Hindlimb muscle (tissue), 1 donor: ENCODE data around the gene MPC2. TPM values are rescaled to one million over a fixed set of nuclear protein-coding genes. Genes with fewer than 3 reads are reported as not detected.

Experiments used
- DNase-seq: peaks from one replicate; pipeline ENCODE4 v3.0.0-alpha.2; 2013
- polyA plus RNA-seq: library from polyadenylated mRNA; unstranded; fragments of 120-200 nt; gene quantifications from one replicate; pipeline ENCODE4 v1.2.1, GENCODE V29; 2013; ENCODE audit not compliant: insufficient read length

The MPC2 gene
- polyA plus RNA-seq, result 61.0 TPM

DNA sequence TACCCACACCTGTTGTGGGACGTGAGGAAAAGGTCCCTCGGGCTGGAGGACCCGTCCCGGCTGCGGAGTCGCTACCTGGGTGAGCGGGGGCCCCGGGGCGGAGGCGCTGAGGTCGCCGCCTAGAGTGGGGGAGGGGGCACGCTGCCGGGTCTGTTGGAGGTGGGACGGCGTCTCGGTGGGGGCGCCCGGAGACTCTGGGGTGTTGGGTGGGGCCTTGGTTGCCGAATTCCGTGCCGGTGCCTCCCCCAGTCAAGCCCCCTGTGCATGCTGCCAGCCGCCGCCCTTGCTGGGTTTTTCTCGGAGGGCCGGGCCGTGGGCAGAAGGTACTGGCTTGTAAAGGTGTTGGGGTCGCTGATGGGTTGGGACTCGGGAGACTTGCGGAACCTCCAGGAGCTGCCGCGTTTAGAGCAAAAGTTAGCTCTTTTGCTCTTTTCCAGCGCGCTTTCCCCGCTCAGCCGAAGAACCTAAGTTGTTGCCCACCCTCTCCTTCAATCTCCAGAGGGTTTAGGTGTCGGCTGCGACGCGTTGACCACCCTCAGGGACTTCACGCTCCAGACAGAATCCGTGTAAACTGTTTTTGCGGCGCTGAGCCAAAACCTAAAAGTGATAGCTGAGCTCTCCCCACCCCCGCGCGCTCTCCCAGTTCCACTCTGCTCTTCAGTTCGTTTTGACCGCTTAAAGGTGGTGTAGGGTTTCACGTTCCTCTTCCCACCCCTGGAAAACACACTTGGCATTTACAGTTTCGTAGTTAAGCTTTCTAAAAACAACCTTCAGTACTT lies at the start of gene MPC2:
TSS of gene MPC2 (minus strand) at position 143 of the 779 bp plus-strand sequence. CDS start 1,231 bp downstream, outside the sequence.
- peak; percentile 82 for DNase-seq

GRCh38 chr1:167984886-167985489 lies 48.1 kb upstream of the MPC2 start:
- no peak for DNase-seq

GRCh38 chr1:167983797-167984420 lies 47.0 kb upstream of the MPC2 start:
- DNase-seq, result no peak

DNA sequence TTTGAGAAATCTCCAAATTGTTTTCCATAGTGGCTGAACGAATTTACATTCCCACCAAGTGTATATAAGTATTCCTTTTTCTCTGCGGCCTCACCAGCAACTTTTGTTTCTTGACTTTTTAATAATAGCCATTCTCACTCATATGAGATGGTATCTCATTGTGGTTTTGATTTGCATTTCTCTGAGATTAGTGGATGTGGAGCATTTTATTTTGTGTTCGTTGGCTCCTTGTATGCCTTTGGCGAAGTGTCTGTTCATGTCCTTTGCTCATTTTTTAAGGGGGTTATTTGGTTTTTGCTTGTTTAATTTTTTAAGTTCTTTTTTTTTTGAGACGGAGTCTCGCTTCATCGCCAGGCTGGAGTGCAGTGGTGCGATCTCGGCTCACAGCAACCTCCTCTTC lies 45.1 kb upstream of the MPC2 start:
- no peak for DNase-seq

DNA sequence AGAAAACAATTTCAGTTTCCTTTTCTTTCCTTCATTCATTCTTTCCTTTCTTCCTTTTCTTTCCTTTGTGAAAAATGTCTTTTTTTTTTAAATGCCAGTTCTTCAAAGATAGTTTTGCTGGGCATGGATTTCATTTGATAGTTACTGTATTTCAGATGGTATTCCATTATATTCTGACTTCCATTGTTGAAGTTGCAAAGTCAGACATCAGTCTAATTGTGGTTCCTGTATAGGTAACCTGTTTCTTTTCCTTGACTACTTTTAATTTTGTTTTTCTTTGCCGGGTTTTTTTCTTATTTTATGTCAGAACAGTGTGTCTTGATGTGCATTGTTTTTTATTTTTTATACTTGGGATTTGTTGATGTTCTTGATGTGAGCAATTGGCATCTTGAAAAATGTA lies 40.4 kb upstream of the MPC2 start:
- DNase-seq, result no peak

GRCh38 chr1:167974698-167975097 lies 37.8 kb upstream of the MPC2 start:
- no peak for DNase-seq

DNA sequence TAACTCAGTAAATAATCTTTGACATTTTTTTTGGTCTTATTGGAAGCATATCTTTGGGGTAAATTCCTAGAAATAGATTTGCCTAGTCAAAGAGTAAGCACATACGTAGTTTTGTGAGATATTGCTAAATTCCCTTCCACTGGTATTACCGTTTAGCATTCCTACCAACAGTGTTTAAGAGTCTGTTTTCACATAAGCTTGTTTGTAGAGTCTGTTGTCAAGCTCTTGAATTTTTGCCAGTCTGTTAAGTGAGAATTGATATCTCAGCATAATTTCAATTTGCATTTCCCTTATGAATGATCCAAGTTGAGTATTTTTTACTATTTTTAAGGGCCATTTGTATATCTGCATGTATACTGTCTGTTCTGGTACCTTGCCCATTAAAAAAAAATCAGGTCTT lies 37.0 kb upstream of the MPC2 start:
- DNase-seq, result no peak

DNA sequence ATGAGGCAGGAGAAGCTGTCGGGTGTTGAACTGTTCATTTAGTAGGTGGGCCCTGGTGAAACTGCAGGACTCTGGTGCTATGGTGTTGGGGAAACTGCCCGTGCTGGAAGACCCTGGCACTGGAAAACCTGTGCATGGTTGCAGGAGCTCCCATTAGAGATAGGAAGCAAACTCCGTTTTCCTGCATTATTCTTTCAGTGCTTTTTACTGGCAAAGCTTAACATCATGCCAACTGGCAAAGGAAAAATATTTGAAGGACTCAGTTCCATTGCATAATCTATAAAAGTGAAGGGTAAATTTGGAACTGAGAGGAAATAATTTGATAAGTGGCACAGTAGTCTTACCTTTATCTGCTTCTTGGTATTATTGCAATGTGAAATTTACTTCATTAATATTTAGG lies 31.7 kb upstream of the MPC2 start:
- DNase-seq, result no peak

- no peak for DNase-seq
Measured at GRCh38 chr1:167966050-167966449, 29.2 kb upstream of the MPC2 start.

GRCh38 chr1:167964646-167965045 lies 27.8 kb upstream of the MPC2 start:
- DNase-seq, result no peak

DNA sequence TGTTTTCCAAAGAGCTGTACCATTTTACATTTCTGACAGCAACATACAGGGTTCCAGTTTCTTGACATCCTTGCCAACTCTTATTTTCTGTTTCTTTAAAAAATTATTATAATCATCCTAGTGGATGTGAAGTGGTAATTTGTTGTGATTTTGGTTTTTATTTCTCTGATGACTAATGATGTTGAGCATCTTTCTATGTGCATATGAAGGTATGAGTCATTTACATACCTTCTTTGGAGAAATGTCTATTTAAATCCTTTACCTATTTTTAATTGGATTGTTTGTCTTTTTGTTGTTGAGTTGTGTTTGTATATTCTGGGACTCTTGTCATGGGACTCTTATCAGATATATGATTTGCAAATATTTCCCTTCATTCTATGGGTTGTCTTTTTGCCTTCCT lies 20.8 kb upstream of the MPC2 start:
- no peak for DNase-seq

DNA sequence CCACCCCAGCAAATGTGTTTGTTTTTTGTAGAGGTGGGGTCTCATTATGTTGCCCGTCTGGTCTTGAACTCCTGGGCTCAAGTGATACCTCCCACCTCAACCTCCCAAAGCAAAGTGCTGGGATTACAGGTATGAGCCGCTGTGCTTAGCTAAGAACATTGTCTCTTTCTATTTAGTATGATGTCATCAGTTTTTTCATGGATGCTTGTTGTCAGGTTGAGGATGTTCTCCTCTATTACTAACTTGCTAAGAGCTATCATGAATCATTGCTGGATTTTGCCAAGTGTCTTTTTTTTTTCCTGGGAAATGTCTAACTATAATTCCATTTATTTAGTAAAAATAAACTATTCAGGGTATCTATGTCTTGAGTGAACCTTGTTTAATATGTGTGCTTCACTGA lies 19.0 kb upstream of the MPC2 start:
- DNase-seq, result no peak

GRCh38 chr1:167950569-167950968 lies 13.7 kb upstream of the MPC2 start:
- no peak for DNase-seq

GRCh38 chr1:167949785-167950184 lies 12.9 kb upstream of the MPC2 start:
- no peak for DNase-seq

- no peak for DNase-seq
Measured at GRCh38 chr1:167947733-167948132, 10.9 kb upstream of the MPC2 start.

DNA sequence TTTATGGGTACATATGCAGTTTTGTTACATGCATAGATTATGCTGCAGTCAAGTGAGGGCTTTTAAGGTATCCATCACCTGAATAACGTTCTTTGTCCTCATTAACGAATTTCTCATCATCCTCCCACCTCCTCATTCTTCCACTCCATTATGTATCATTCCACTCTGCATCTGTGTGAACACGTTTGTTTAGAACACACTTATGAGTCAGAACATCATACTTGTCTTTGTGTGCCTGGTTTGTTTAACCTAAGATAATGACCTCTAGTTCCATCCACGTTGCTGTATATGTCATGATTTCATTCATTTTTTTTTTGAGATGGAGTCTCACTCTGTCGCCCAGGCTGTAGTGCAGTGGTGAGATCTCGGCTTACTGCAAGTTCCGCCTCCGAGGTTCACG lies 6.7 kb upstream of the MPC2 start:
- DNase-seq, result no peak

GRCh38 chr1:167940264-167940663 lies 3.4 kb upstream of the MPC2 start:
- no peak for DNase-seq

DNA sequence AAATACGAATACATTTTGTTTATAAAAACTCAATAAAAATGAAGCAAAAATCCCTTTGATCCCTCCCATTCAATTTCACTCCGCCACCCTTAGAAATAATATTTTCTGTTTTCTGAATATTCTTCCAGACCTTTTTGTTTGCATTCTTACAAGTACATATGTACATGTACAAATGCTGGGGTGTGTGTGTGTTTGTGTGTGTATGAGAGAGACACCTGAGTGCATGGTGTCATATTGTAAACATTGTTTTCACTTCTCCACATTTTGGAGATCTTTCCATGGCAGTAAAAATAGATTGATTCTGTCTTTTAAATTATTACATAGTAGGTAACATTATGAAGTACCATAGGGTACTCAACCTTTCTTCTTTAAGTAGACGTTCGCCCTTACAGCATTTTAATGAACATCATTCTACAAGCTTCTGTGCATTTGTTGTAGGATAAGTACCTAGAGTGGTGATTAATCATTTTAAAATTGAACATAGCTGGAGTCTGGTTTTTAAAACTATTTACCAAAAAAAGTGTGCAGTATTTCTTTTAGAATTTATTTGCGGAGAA lies 1.3 kb upstream of the MPC2 start:
- no peak for DNase-seq

DNA sequence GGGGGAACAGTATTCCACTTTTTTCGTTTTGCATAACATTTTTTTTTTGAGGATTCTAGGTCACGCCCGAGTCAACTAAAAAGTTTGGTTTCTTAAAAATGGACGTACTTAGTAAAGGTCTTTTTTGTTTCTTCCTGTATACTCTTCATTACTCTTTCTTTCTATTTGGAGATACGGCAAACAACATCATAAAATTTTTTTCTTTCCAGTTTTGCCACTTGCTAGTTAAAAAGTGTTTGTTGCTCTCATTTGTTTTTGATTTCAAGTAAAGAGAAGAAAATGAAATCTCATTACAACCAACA lies 788 bp upstream of the MPC2 start:
- DNase-seq, result no peak

DNA sequence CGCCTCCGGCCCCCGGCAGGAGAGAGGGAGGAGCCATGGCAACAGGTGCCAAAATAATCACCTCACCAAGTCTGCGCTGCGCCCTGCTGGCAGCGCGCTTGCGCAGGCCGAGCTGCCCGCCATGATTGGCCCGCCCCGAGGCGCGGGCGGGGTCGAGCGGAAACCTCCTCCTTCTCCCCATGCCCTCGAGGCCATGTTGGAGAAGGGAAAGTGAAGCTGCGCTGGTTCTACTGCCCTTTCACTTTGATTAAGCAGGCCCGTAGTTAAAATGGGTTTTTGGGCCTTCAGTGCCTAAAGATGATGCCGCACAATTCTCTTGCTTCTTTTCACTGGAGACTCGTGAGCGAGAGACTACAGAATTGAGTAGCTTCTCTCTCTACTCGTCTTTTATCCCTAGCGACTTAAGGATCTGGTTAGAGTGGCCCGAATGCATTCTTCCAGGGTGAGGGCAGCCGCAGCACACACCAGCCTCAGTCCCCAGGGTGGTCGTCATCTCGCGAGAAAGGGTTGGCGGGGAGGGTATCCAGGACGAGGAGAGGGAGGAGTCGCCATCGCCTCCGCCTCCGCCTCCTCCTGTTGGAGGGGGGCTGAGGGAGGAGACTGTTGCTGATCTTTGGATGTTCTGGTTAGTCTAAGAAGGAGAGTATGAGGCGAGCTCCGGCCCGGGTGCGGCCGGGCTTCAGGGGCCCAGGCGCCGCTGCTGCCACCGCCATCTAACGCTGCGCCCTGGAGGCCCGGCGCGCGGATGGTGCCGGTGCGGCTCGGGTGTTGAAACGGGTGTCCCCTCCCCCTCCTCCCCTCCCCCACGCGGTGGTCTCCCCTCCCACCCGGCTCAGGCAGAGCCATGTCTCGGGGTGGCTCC lies 573 bp downstream of the MPC2 start, which contains the start of gene DCAF6:
TSS of gene DCAF6 (plus strand) at position 616 of the 862 bp plus-strand sequence. CDS start at position 845, 229 bp downstream.
- peak; percentile 99 for DNase-seq

GRCh38 chr1:167935216-167936067 lies 1.4 kb downstream of the MPC2 start:
- DNase-seq, result peak; percentile 59
